Esophagus squamous epithelium (tissue), 5 donors: Measurements from ENCODE around the gene BACE2. TPM values are rescaled to one million over a fixed set of nuclear protein-coding genes. Genes with fewer than 3 reads are reported as not detected.

Source experiments
- DNase-seq: peaks from one replicate; lab custom pipeline; 2025; lab: John Stamatoyannopoulos, UW
- H3K27ac ChIP-seq, 4 donors: fragments of 200-600 bp; sonication (generic); one replicate each; pipeline ENCODE4 v1.5.1; 2016 to 2019; ENCODE audit warnings: mild to moderate bottlenecking in 1 of 4
- H3K27me3 ChIP-seq, 4 donors: fragments of 200-600 bp; sonication (generic); 1 replicate in 3 of 4; 2 replicates in 1 of 4; pipeline versions ENCODE4 v1.5.1 to v1.6.0; 2017 to 2021; ENCODE audit warnings: antibody characterized with exemption in 1 of 4
- H3K36me3 ChIP-seq, 3 donors: fragments of 200-600 bp; sonication (generic); one replicate each; pipeline ENCODE4 v1.5.1; 2016 to 2019
- H3K4me1 ChIP-seq, 3 donors: fragments of 200-600 bp; sonication (generic); one replicate each; pipeline ENCODE4 v1.5.1; 2017 to 2019
- H3K4me3 ChIP-seq, 4 donors: fragments of 200-600 bp; sonication (generic); 1 replicate in 3 of 4; 2 replicates in 1 of 4; pipeline ENCODE4 v1.5.1; 2016 to 2019; ENCODE audit warnings: mild to moderate bottlenecking in 2 of 4, moderate library complexity in 1 of 4
- H3K9me3 ChIP-seq, 3 donors: fragments of 200-600 bp; sonication (generic); one replicate each; pipeline ENCODE4 v1.5.1; 2016 to 2019
- CTCF ChIP-seq, 6 experiments: fragments of 450-650 bp in 4 of 6; fragments of 200-600 bp in 2 of 6; sonication (generic) in 2 of 6; IDR thresholded peaks; one replicate each; pipeline ENCODE4 v1.5.1; 2016 to 2019; ENCODE audit warnings: antibody characterized with exemption in 6 of 6, mild to moderate bottlenecking in 4 of 6, moderate library complexity in 4 of 6
- POLR2A ChIP-seq, 4 donors: fragments of 450-650 bp; IDR thresholded peaks; one replicate each; pipeline ENCODE4 v1.6.1; 2017; ENCODE audit warnings: antibody characterized with exemption in 4 of 4, mild to moderate bottlenecking in 4 of 4, moderate library complexity in 3 of 4
- WGBS, 2 donors: methylation state at CpG; one replicate each; pipeline ENCODE4 v1.1.5; 2018; 5-methylcytosine and 5-hydroxymethylcytosine counted together
- intact Hi-C: fragments of 100-400 bp; cut with DNase I; formaldehyde crosslinking; loops from one replicate; pipeline ENCODE4 v1.15.0; 2022
- total RNA-seq, 4 donors: library from RNA; depleted of rRNA; stranded (reverse); fragments of >200 nt; gene quantifications; one replicate each; pipeline ENCODE4 v1.1.0, GENCODE V29; 2016
- donor health status: DM: yes; HTN: yes; CAD: no.

Gene BACE2
- total RNA-seq, 4 donors from 2014 or later: 32.8 to 51.5 (median 47.1) TPM

DNA sequence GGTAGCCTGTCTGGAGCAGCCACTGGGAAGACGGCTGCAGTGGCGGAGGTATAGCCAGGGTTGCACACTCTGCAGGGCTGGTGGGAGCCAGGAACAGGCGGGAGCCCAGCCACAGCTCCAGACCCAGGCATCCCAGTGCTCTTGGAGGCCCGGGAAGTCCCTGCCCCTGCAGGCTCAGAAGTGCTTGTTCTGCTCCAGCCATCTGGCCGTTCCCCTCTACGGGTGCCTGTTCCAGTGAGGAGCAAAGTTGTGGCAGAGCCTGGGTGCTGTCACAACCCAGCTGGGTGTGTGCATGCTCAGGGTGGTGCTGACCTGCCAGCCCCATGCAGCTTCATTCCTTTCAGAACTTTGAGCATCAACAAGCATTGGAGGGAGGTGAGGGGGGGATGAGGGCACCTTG lies 31.7 kb upstream of the BACE2 start:
- no peak for DNase-seq
- WGBS, 2 donors: 62% methylated on average over 2 of the region's 6 CpGs; no CpG with 5 or more reads in 1 of the 2 donors
- intact Hi-C loops: no loop called here

GRCh38 chr21:41137401-41137800 lies 30.6 kb upstream of the BACE2 start:
- WGBS, 2 donors: 47 to 69% methylated on average over 4 to 6 of the region's 8 CpGs
- Histone ChIP-seq H3K36me3 (no peaks in the 10 kb centered on the region), H3K9me3 (no peaks in the 10 kb centered on the region), H3K27me3 (peaks cover 0 to 19% (median 0%) of the 10 kb centered on the region in 4 donors), H3K4me1 (peaks cover 0 to 22% (median 6%) of the 10 kb centered on the region in 3 donors), H3K27ac (no peak overlapping the region), H3K4me3 (no peak overlapping the region)
- no peak for TF ChIP-seq POLR2A (IDR thresholded peaks at IDR 0.05)
- TF ChIP-seq CTCF (IDR thresholded peaks at IDR 0.05): no peak
- no peak for DNase-seq
- intact Hi-C loops: no loop called here

More for the DNA sequence above, 31.7 kb upstream of the BACE2 start:
- no peaks in the 10 kb centered on the region for H3K9me3 ChIP-seq
- no peaks in the 10 kb centered on the region for H3K36me3 ChIP-seq
- no peak overlapping the region for H3K27ac ChIP-seq
- TF ChIP-seq CTCF (IDR thresholded peaks at IDR 0.05) (no peak), POLR2A (IDR thresholded peaks at IDR 0.05) (no peak)
- H3K4me3 ChIP-seq: no peak overlapping the region
- H3K27me3 ChIP-seq: peaks cover 0 to 15% (median 0%) of the 10 kb centered on the region in 4 donors
- peaks cover 0 to 10% (median 0%) of the 10 kb centered on the region in 3 donors for H3K4me1 ChIP-seq

DNA sequence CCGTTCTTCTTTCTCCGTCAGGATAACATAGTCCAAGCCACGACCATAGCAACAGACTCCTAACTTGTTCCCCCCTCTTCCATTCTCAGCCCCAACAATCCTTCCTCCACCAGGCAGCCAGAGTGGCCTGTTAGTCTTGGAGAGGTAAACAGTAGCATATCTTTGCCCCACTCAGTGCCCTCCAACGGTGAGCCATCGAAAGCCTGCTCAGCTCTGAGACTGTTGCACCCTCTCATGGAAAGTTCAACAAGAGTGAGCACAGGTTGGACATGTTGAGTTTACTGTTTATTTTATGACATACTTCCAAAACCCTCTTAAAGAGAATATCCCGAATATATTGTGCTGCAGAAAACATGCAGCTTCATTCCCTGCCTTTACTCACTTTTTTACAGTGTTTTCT lies 30.1 kb upstream of the BACE2 start:
- WGBS, 2 donors: 83 to 85% methylated on average over 6 of the region's 6 CpGs

DNA sequence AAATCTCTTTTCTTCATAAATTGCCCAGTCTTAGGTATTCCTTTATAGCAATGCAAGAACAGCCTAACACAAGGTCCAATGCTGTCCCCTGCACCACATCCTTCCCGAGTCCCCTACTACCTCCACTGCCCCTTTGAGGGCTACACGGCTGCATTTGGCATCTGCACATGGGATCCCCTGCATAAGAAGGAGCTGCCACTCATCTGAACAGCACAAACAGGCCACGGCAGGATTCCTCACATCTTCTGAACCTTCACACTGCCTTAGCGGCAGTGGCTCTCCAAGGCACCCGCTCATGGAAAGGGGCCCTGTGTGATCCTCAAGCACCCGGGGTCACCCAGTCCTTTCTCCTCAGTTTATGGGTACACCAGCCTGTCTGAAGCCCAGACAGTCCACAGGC lies 29.2 kb upstream of the BACE2 start:
- DNase-seq: no peak
- Histone ChIP-seq H3K4me3 (no peak overlapping the region), H3K4me1 (peaks cover 0 to 22% (median 6%) of the 10 kb centered on the region in 3 donors), H3K9me3 (no peaks in the 10 kb centered on the region), H3K36me3 (no peaks in the 10 kb centered on the region), H3K27ac (no peak overlapping the region), H3K27me3 (peaks cover 0 to 29% (median 0%) of the 10 kb centered on the region in 4 donors)
- intact Hi-C loops: no loop called here
- TF ChIP-seq CTCF (IDR thresholded peaks at IDR 0.05) (no peak), POLR2A (IDR thresholded peaks at IDR 0.05) (no peak)
- WGBS, 2 donors: 68 to 97% methylated on average over 2 to 5 of the region's 6 CpGs

More for the DNA sequence above, 30.1 kb upstream of the BACE2 start:
- Histone ChIP-seq H3K4me3 (no peak overlapping the region), H3K36me3 (no peaks in the 10 kb centered on the region), H3K9me3 (no peaks in the 10 kb centered on the region), H3K27me3 (peaks cover 0 to 24% (median 0%) of the 10 kb centered on the region in 4 donors), H3K27ac (no peak overlapping the region), H3K4me1 (peaks cover 0 to 22% (median 6%) of the 10 kb centered on the region in 3 donors)
- intact Hi-C loops: no loop called here
- DNase-seq: no peak
- TF ChIP-seq CTCF (IDR thresholded peaks at IDR 0.05): no peak
- no peak for TF ChIP-seq POLR2A (IDR thresholded peaks at IDR 0.05)

GRCh38 chr21:41139275-41139674 lies 28.7 kb upstream of the BACE2 start:
- Histone ChIP-seq H3K4me1 (peaks cover 0 to 22% (median 6%) of the 10 kb centered on the region in 3 donors), H3K36me3 (no peaks in the 10 kb centered on the region), H3K9me3 (no peaks in the 10 kb centered on the region), H3K4me3 (no peak overlapping the region), H3K27me3 (peaks cover 0 to 30% (median 0%) of the 10 kb centered on the region in 4 donors), H3K27ac (no peak overlapping the region)
- no peak for DNase-seq
- intact Hi-C loops: no loop called here
- TF ChIP-seq POLR2A (IDR thresholded peaks at IDR 0.05): no peak
- TF ChIP-seq CTCF (IDR thresholded peaks at IDR 0.05): no peak
- WGBS, 2 donors: 73 to 80% methylated on average over 5 of the region's 5 CpGs
